NCI-H345 treated with DMSO at 0.1 percent for 48 hours (cell line): ENCODE measurements around the gene SPPL2C.

Experiments used
- DNase-seq: peaks from one replicate; lab custom pipeline; 2025; ENCODE audit not compliant: unreplicated experiment; lab: John Stamatoyannopoulos, UW

The SPPL2C gene

GRCh38 chr17:45828171-45828570 lies 16.5 kb upstream of the SPPL2C start:
- no peak for DNase-seq

- no peak for DNase-seq
Observed at GRCh38 chr17:45828582-45829133, 16.0 kb upstream of the SPPL2C start.

GRCh38 chr17:45833920-45834319 lies 10.8 kb upstream of the SPPL2C start:
- no peak for DNase-seq

- no peak for DNase-seq
Observed at GRCh38 chr17:45834471-45835396, 9.9 kb upstream of the SPPL2C start.

GRCh38 chr17:45835481-45835880 lies 9.2 kb upstream of the SPPL2C start:
- DNase-seq, result no peak

GRCh38 chr17:45836047-45837044 lies 8.3 kb upstream of the SPPL2C start:
- DNase-seq, result no peak

- DNase-seq, result no peak
Observed at GRCh38 chr17:45837187-45837586, 7.5 kb upstream of the SPPL2C start.

- DNase-seq, result no peak
Observed at GRCh38 chr17:45837603-45838002, 7.1 kb upstream of the SPPL2C start.

- no peak for DNase-seq
Observed at GRCh38 chr17:45838751-45839295, 5.9 kb upstream of the SPPL2C start.

GRCh38 chr17:45839442-45839841 lies 5.2 kb upstream of the SPPL2C start:
- no peak for DNase-seq

GRCh38 chr17:45841186-45841585 lies 3.5 kb upstream of the SPPL2C start:
- no peak for DNase-seq

GRCh38 chr17:45841883-45842525 lies 2.7 kb upstream of the SPPL2C start:
- DNase-seq, result peak; percentile 63

GRCh38 chr17:45843722-45844121 lies 959 bp upstream of the SPPL2C start:
- DNase-seq, result no peak

- no peak for DNase-seq
Observed at GRCh38 chr17:45845376-45846185, 900 bp downstream of the SPPL2C start.

GRCh38 chr17:45846223-45846622 lies 1.5 kb downstream of the SPPL2C start:
- no peak for DNase-seq

- DNase-seq, result no peak
Observed at GRCh38 chr17:45846646-45847045, 2.0 kb downstream of the SPPL2C start.

- no peak for DNase-seq
Observed at GRCh38 chr17:45847101-45847500, 2.4 kb downstream of the SPPL2C start.

GRCh38 chr17:45847747-45848146 lies 3.1 kb downstream of the SPPL2C start:
- DNase-seq, result no peak

- no peak for DNase-seq
Observed at GRCh38 chr17:45848405-45848804, 3.7 kb downstream of the SPPL2C start.
